Ishikawa (cell line): ENCODE data around the gene NFRKB.

Experiments used
- CREB1 ChIP-seq: IDR thresholded peaks from 2 replicates; pipeline ENCODE4 v1.6.1; 2012; ENCODE audit warnings: low read depth
- EP300 ChIP-seq: IDR thresholded peaks from 2 replicates; pipeline ENCODE4 v1.6.1; 2012; ENCODE audit warnings: borderline replicate concordance
- FOXM1 ChIP-seq: IDR thresholded peaks from 2 replicates; pipeline ENCODE4 v1.6.1; 2012; ENCODE audit warnings: low read depth, borderline replicate concordance
- RAD21 ChIP-seq: IDR thresholded peaks from 2 replicates; pipeline ENCODE4 v1.6.1; 2012; ENCODE audit warnings: low read depth
- REST ChIP-seq: IDR thresholded peaks from 2 replicates; pipeline ENCODE4 v1.6.1; 2012; ENCODE audit warnings: low read depth, mild to moderate bottlenecking
- TAF1 ChIP-seq: IDR thresholded peaks from 2 replicates; pipeline ENCODE4 v1.6.1; 2012; ENCODE audit warnings: low read depth, mild to moderate bottlenecking
- TEAD4 ChIP-seq: IDR thresholded peaks from 2 replicates; pipeline ENCODE4 v1.6.1; 2012
- TF ChIP-seq, protein P1 (sequence below): IDR thresholded peaks from 2 replicates; pipeline ENCODE4 v1.6.1; 2012

- TF ChIP-seq EP300: no peak
- TF ChIP-seq, protein P1, sequence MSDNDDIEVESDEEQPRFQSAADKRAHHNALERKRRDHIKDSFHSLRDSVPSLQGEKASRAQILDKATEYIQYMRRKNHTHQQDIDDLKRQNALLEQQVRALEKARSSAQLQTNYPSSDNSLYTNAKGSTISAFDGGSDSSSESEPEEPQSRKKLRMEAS: no peak
- TF ChIP-seq TEAD4: no peak
- no peak for TF ChIP-seq REST
- TF ChIP-seq RAD21: no peak
- TF ChIP-seq TAF1: no peak
- no peak for TF ChIP-seq CREB1
- no peak for TF ChIP-seq FOXM1
Observed at GRCh38 chr11:129911298-129911697, 15.9 kb upstream of the NFRKB start.
